GM12878 (cell line): Measurements from ENCODE around the gene LRRC75A. TPM values are rescaled to one million over a fixed set of nuclear protein-coding genes. Genes with fewer than 3 reads are reported as not detected.
"Not testable (repeated sequence)": the region's sequence is repeated elsewhere in the genome, so short reads cannot be mapped to it uniquely, and the experiment has no call there.

Experiments
- ATAC-seq: fragments of 200-7000 bp; cut with Tn5 transposase; 3 replicates; pipeline ENCODE4 v1.9.1; 2020; ENCODE audit warnings: mild to moderate bottlenecking, moderate library complexity
- BruUV-seq: library from RNA; stranded (reverse); fragments of 400-500 nt; replicated peaks from 2 replicates; lab custom pipeline; 2021; lab: Mats Ljungman, UMichigan
- CTCF ChIA-PET: fragments of 300-600 bp; sonication (Branson Sonifier 250); formaldehyde crosslinking; extraction: SDS; loops from one replicate; lab custom pipeline; 2021; ENCODE audit warnings: inconsistent platforms; lab: Yijun Ruan, JAX
- POLR2A ChIA-PET: fragments of 350-600 bp; formaldehyde crosslinking; extraction: SDS; loops from one replicate; lab custom pipeline; 2021; ENCODE audit warnings: inconsistent platforms; lab: Charles Lee
- RAD21 ChIA-PET: fragments of 300-600 bp; sonication (Branson Sonifier 250); formaldehyde crosslinking; loops from one replicate; lab custom pipeline; 2023; ENCODE audit warnings: antibody characterized with exemption; ENCODE audit not compliant: unreplicated experiment; lab: Charles Lee
- SMC1A ChIA-PET: fragments of 300-600 bp; sonication (Branson Sonifier 250); formaldehyde crosslinking; loops from one replicate; lab custom pipeline; 2023; ENCODE audit not compliant: unreplicated experiment, uncharacterized antibody; lab: Charles Lee
- DNase-seq: peaks from one replicate; pipeline ENCODE4 v3.0.0-alpha.2; 2011; ENCODE audit warnings: low read depth, low spot score
- FAIRE-seq: peaks from 3 replicates; lab custom pipeline; 2011; peaks lifted over from hg19 to GRCh38; lab: Jason Lieb, UNC
- H2AFZ ChIP-seq: 2 replicates; pipeline ENCODE4 v1.6.0; 2011; ENCODE audit warnings: low read depth, low read length, control low read depth; ENCODE audit not compliant: control insufficient read depth
- H3K27ac ChIP-seq: 2 replicates; pipeline ENCODE4 v1.5.1; 2011; ENCODE audit warnings: control low read depth; ENCODE audit not compliant: control insufficient read depth, insufficient read depth
- H3K27me3 ChIP-seq, 2 experiments: replicated peaks in 1 of 2; 2 replicates each; pipeline versions ENCODE4 v1.6.0 to v1.6.1; 2011; ENCODE audit warnings: low read length in 1 of 2; ENCODE audit not compliant: control insufficient read depth in 2 of 2, insufficient read depth in 2 of 2
- H3K36me3 ChIP-seq, 2 experiments: 2 replicates each; pipeline ENCODE4 v1.5.1; 2011; ENCODE audit warnings: low read length in 1 of 2; ENCODE audit not compliant: control insufficient read depth in 2 of 2, insufficient read depth in 2 of 2
- H3K4me1 ChIP-seq: 2 replicates; pipeline ENCODE4 v1.6.1; 2011; ENCODE audit warnings: mild to moderate bottlenecking, low read length, moderate library complexity, mixed read lengths; ENCODE audit not compliant: control insufficient read depth, insufficient read depth
- H3K4me2 ChIP-seq: 2 replicates; pipeline ENCODE4 v1.6.0; 2011; ENCODE audit warnings: control low read depth; ENCODE audit not compliant: control insufficient read depth, insufficient read depth
- H3K4me3 ChIP-seq: fragments of 200-600 bp; sonication (generic); 2 replicates; pipeline ENCODE4 v1.5.1; 2016
- H3K79me2 ChIP-seq: 2 replicates; pipeline ENCODE4 v1.6.0; 2011; ENCODE audit warnings: low read length; ENCODE audit not compliant: control insufficient read depth, insufficient read depth
- H3K9ac ChIP-seq: 2 replicates; pipeline ENCODE4 v1.8.0; 2011; ENCODE audit warnings: low read length, control low read depth, mixed read lengths; ENCODE audit not compliant: control insufficient read depth, insufficient read depth
- H3K9me3 ChIP-seq: replicated peaks from 3 replicates; pipeline ENCODE4 v1.5.1; 2011; ENCODE audit warnings: mild to moderate bottlenecking, low read length; ENCODE audit not compliant: control insufficient read depth, insufficient read depth
- H4K20me1 ChIP-seq: 2 replicates; pipeline ENCODE4 v1.6.0; 2011; ENCODE audit not compliant: control insufficient read depth, insufficient read depth
- MYC ChIP-seq: IDR thresholded peaks from 2 replicates; pipeline ENCODE4 v1.6.1; 2011; ENCODE audit warnings: mild to moderate bottlenecking, low read length, moderate library complexity, inconsistent platforms; ENCODE audit not compliant: insufficient read depth, insufficient replicate concordance, insufficient read length, severe bottlenecking
- NFXL1 ChIP-seq: fragments of 450-650 bp; IDR thresholded peaks from 2 replicates; pipeline ENCODE4 v1.6.1; 2017; ENCODE audit warnings: antibody characterized with exemption, mild to moderate bottlenecking, borderline replicate concordance
- NFYA ChIP-seq: IDR thresholded peaks from 2 replicates; pipeline ENCODE4 v1.6.1; 2011; ENCODE audit warnings: low read depth, mild to moderate bottlenecking, low read length, improper control_type of control experiment, borderline replicate concordance
- NFYB ChIP-seq: IDR thresholded peaks from 2 replicates; pipeline ENCODE4 v1.6.1; 2011; ENCODE audit warnings: low read depth, mild to moderate bottlenecking, low read length, improper control_type of control experiment, moderate library complexity; ENCODE audit not compliant: insufficient read depth
- SRF ChIP-seq, 2 experiments: IDR thresholded peaks; 2 replicates each; pipeline ENCODE4 v1.6.1; 2011; ENCODE audit warnings: low read depth in 2 of 2, low read length in 2 of 2, mild to moderate bottlenecking in 1 of 2, moderate library complexity in 1 of 2
- ZBTB4 ChIP-seq: fragments of 450-650 bp; formaldehyde crosslinking; IDR thresholded peaks from 2 replicates; pipeline ENCODE4 v1.4.0; 2022; ENCODE audit warnings: mild to moderate bottlenecking, moderate library complexity
- WGBS: methylation state at CpG from one replicate; pipeline ENCODE4 v1.1.6; 2016; ENCODE audit warnings: low lambda C conversion rate; ENCODE audit not compliant: insufficient replicate concordance, insufficient coverage; ENCODE audit errors: missing lambda C conversion rate; 5-methylcytosine and 5-hydroxymethylcytosine counted together
- in situ Hi-C: fragments of 300-500 bp; cut with MboI; formaldehyde crosslinking; loops from 9 replicates; pipeline ENCODE4 v1.14.3; 2018; ENCODE audit warnings: mixed read lengths
- intact Hi-C: fragments of 100-400 bp; cut with micrococcal nuclease; formaldehyde crosslinking; loops from one replicate; pipeline ENCODE4 v1.14.2; 2022; ENCODE audit not compliant: unreplicated experiment
- polyA plus RNA-seq, 11 experiments: library from polyadenylated mRNA; depleted of rRNA in 4 of 11; unstranded in 6 of 11; stranded (reverse) in 5 of 11; fragments of >200 nt; fragmentation: Nextera tagmentation in 4 of 11; fragmentation: Illumina TruSeq in 1 of 11; extraction: Ambion mirVana in 4 of 11; extraction: Trizol in 1 of 11; gene quantifications; 1 replicate in 1 of 11; 2 replicates in 10 of 11; pipeline versions ENCODE4 v1.2.1 to v1.2.3, GENCODE V29; 2011 to 2016; ENCODE audit warnings: inconsistent platforms in 2 of 11, missing spikeins in 2 of 11, low read depth in 1 of 11
- total RNA-seq, 4 experiments: library from RNA; depleted of rRNA in 3 of 4; stranded (reverse); fragments of >200 nt in 3 of 4; fragmentation: Illumina TruSeq in 1 of 4; extraction: Trizol in 1 of 4; gene quantifications; 2 replicates each; pipeline versions ENCODE4 v1.2.1 to v1.2.3, GENCODE V29; 2013 to 2021

The LRRC75A gene
- total and polyA plus RNA-seq, 10 of the 15 experiments (the other 5 are each of a cell fraction or from before 2014, with no cell fraction given), result 0.01 to 1.3 (median 0.09) TPM; not detected in 2

GRCh38 chr17:16527298-16527697 lies 35.3 kb upstream of the LRRC75A start (continued):
- TF ChIP-seq ZBTB4 (CRISPR knock-in tag), result no peak
- TF ChIP-seq NFYA, result no peak
- no peak for TF ChIP-seq SRF (IDR thresholded peaks at IDR 0.05; ENCODE audit: low read depth in 2 of 2, low read length in 2 of 2)
- TF ChIP-seq MYC, result no peak
- TF ChIP-seq NFYB, result no peak
- no peak for TF ChIP-seq NFXL1
- TF ChIP-seq, all 136 proteins: peak for 0

GRCh38 chr17:16525556-16525955 lies 33.6 kb upstream of the LRRC75A start:
- H3K27ac ChIP-seq, DNase-seq, H4K20me1 ChIP-seq, FAIRE-seq, H3K27me3 ChIP-seq, intact Hi-C loops, H3K9me3 ChIP-seq, H3K4me3 ChIP-seq, H3K4me2 ChIP-seq, BruUV-seq, in situ Hi-C loops, H2AFZ ChIP-seq, H3K9ac ChIP-seq, POLR2A ChIA-PET, ATAC-seq, H3K4me1 ChIP-seq, H3K36me3 ChIP-seq, H3K79me2 ChIP-seq: not testable (repeated sequence)
- SMC1A ChIA-PET, result interaction anchor here (1.4 kb wide), 2 partner anchors 10 to 161 kb away, joined by 3 to 4 read pairs; no protein-coding TSS in a partner anchor
- 74% methylated on average over 6 of the region's 6 CpGs for WGBS
- RAD21 ChIA-PET, result interaction anchor here (0.9 kb wide), 1 partner anchor 162 kb away, joined by 3 read pairs; no protein-coding TSS in a partner anchor
- CTCF ChIA-PET, result interaction anchor here (0.6 kb wide), 1 partner anchor 142 kb away, joined by 3 read pairs; no protein-coding TSS in a partner anchor
